ENCODE measurements around the gene TSC2.

The TSC2 gene

DNA sequence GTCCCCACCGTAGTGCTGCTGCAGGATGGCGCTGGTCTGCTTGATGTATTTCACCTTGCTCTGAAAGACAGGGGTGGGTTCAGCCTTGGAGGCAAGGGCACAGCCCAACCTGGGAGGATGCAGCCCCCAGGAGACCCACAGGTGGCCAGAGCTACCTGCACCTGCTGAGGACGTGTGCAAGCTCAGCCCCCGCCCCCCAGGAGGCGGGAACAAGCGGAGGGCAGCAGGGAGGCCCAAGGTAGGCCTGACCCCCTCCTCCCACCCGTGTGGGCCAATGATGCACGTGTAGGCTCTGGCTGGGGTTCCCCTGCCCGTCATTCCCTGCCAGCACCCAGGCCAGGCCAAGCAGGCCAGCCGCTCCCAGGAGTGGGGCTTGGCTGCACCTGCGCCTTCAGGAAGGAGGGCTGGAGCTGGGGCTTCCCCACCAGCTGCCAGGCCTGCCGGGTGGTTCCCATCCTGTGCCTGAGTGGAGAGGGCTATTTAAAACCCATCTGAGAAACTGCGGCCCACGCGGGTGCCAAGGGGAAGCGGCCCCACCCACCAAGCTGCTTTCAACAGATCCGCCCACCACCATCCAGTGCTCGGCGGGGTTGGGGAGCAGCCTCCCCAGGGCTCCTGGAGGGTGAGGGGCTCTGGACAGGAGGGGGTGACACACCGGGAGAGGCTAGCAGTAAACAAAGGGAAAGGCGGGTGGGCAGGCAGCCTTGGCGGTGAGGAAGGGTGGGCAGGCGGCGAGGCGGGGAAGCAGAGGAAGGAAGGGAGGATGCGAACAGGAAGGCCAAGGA lies 3.9 kb upstream of the TSC2 start:
- no peak for DNase-seq

GRCh38 chr16:2044541-2044940 lies 3.2 kb upstream of the TSC2 start:
- no peak for DNase-seq

GRCh38 chr16:2045965-2046892 lies 1.6 kb upstream of the TSC2 start:
- DNase-seq = no peak

DNA sequence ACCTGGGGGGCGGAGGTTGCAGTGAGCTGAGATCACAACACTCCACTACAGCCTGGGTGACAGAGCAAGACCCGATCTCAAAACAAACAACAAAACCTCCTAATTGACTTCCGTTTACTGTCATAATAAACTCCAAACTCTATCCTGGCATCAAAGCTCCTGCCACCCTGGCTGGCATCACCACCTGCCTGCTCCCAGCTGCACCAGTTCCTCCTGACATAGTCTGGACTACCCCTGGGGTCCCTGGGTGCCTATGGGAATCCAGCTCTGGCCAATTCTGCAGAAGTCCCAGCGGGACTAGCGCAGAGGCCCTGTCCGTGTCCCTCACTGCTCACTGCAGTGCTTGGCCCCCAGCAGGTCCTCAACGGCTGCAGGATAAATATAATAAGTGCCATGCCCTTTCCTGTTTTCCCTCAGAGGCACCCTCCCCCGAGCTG lies 874 bp upstream of the TSC2 start:
- DNase-seq = no peak

DNA sequence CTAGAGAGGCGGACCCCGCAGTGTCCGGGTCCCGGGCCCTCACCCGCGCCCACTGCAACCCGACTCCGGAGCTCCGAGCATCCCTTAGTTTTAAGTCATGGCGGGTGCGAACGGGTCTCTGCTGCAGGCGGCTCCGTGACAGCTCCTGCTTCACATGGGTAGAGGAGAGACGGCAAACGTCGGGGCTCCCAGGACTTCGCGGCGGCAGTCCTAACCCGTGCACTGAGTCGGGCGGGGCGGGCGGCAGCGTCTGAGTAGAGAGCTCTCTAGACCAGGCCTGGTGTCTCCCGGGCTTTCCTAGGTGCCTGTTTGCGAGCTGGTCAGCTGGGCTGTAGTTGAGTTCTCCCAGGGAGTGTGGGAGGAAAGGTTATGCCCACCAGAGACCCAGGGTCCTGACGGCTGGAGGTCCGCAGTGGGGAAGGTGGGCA lies 345 bp downstream of the TSC2 start:
- DNase-seq = peak; percentile 39

DNA sequence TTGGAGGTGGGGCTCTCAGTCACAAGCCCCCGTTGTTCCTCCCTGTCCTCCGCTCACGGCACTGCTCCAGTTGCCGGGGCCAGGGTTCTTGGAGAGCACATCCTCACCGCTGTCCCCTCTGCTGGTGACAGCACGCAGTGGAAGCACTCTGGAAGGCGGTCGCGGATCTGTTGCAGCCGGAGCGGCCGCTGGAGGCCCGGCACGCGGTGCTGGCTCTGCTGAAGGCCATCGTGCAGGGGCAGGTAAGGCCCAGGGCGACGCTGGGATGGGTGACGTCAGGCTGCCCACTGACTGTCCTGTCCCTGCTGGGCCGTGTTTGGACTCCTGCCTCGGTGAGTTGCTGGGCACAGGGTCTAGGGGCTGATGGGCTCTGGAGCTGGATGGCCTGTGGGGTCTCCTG lies 5.4 kb downstream of the TSC2 start:
- no peak for DNase-seq

DNA sequence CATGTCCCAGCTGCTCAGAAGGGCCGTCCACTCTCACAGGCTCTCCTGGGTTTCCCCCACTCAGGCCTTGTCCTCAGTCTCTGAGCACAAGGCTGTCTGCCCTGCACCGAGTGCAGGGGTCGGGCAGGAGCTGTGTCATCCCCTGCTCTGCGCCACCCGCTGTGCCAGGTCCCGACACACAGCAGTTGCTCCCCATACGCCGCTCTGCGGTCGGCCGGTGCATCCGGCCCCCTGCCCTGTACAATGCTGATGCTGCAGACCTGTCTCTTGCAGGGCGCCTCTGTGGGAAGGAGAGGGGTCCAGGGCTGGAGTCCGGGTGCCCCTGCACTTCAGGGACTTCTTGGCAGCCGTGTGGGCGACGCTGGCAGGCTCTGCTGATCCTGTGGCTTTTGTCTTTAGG lies 6.1 kb downstream of the TSC2 start:
- no peak for DNase-seq

DNA sequence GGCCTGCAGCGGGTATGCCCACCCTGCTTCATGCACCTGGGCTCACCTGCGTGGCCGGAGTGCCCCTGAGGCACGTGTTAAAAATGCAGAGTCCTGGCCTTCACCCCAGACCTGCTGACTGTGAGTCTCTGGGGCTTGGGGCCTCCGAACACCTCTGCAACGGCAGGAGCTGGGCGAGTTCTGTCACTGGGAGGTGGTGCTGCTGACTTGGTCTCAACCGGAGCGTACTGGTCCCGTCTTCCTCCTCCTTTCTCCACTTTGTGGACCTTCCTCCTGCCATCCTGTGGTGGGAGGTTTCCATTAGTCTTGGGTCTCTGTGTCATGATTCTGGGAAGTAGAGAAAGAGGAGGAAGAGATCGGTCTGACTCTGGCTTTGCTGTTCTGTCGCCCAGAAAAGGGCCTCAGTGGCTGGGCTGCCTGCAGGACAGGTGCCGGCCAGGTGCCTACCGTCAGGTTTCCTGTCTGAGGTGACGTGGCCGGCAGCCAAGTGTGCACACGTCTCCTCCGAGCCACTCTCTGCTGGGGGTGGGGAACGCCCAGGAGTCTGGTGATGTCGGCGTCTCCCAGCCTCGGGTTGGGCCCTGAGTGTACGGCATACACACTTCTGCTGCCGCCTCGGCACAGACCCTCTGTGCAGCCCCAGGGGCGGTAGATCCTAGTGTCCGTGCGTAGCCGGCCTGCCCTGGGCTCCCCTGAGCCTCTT lies 6.9 kb downstream of the TSC2 start:
- DNase-seq = no peak

DNA sequence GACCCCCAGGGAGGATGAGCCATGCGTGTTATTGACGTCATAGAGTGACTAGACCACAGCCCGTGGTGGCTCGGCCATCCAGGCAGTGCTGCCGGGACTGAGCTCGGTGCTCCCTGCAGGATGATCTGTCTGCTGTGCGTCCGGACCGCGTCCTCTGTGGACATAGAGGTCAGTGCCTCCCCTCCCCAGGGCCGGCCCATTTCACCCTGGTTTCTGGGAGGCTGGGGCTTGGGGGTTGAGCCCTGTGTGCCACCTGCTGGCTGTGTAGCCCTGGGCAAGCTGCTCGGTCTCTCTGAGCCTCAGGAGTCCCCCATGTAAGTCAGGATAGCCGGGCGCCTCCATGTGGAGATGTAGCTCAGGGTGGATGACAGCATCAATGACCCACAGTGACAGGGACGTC lies 8.3 kb downstream of the TSC2 start:
- no peak for DNase-seq

GRCh38 chr16:2056681-2057407 lies 9.1 kb downstream of the TSC2 start:
- DNase-seq = no peak

DNA sequence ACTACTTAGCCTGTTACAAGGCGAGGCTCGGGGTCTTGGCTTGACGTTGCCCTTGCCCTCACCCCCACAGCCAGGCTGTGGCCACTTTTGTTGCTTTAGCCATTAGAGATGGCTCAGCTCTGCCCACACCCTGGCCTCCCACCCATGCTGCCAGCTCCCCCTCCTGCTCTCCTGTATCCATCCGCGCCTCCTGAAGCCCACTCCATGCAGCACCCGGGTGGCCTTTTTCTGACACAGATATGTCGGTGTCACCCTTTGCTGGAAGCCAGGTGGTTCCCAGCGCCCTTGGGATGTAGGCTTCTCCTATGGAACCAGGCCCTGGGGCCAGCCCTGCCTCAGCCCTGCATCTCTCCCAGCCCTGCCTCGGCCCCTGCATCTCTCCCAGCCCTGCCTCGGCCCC lies 9.7 kb downstream of the TSC2 start:
- DNase-seq = no peak

GRCh38 chr16:2058420-2058819 lies 10.6 kb downstream of the TSC2 start:
- no peak for DNase-seq

DNA sequence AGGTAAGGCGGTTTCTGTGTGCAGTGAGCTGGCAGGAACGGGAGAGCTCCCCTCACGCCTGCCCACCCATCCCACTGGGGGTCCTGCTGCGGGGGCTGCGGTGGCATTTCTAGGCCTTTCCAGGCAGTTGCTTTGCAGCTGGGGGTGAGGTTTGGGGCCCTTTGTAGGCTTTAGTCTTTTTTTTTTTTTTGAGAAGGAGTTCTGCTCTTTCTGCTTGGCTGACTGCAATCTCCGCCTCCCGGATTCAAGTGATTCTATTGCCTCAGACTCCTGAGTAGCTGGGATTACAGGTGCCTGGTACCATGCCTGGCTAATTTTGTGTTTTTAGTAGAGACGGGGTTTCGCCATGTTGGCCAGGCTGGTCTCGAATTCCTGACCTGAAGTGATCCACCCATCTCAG lies 11.1 kb downstream of the TSC2 start:
- no peak for DNase-seq

DNA sequence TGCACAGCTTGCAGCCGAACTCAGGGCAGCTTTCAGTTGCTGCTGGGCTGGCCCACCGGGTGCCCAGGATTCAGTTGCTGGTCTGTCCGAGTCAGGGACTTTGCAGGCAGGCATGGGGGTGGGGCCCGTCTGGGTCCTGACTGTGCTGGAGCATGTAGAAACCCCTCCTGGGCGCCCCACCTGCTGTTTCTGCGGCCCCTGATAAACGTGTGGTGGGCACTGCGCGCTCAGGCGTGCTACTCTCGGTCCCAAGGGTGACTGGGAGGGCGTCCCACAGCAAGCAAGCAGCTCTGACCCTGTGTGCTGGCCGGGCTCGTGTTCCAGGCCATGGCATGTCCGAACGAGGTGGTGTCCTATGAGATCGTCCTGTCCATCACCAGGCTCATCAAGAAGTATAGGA lies 12.6 kb downstream of the TSC2 start:
- DNase-seq = no peak

DNA sequence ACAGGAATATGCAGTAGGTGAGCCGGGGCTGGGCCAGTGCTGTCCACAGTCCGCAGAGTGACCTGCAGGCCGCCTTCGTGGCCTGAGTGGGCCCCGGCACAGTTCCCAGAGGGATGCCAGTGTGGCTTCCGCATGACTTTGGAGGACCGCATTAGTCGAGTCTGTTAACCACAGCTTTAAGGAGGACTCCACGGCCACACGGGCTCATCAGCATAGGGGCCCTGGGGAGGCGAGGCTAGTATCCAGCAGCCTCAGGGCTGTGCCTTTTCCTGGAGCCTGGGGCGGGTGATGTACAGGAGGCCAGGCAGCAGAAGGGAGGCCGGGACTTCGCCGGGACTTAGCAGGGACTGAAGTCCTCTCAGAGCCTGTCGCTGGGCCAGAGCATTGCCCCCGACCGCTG lies 13.2 kb downstream of the TSC2 start:
- DNase-seq = no peak

DNA sequence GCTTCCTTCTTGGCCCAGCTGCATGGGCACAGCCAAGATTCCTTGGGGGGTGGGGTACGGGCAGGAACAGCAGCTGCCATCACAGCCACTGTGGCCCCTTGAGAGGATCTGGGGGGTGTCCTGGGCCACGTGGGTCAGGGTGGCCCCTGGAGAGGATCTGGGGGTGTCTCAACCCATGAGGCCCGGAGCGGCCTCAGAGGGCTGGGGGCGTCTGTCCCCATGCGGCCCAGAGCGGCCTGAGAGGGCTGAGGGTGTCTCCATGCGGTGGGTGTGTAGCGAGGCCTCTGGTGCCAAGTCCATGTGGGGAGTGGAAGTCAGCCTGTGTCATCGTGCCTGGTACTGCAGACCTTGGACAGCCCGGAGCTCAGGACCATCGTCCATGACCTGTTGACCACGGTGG lies 13.7 kb downstream of the TSC2 start:
- DNase-seq = no peak

DNA sequence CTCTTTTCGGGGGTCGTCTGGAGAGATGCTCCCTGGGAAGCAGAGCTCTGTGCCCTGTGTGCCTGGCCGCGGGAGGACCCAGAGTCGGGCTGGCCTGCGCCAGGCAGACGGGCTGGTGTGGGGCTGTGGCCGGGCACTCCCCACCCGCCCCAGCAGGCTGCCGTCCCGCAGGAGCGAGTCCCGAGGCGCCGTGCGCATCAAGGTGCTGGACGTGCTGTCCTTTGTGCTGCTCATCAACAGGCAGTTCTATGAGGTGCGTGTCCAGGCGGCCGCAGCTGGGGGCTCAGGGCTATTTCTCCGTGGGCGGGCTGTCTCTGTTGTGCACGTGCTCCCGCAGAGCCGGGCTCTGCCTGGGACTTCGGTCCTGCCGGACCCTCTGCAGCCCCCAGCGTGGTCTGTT lies 15.0 kb downstream of the TSC2 start:
- DNase-seq = no peak

DNA sequence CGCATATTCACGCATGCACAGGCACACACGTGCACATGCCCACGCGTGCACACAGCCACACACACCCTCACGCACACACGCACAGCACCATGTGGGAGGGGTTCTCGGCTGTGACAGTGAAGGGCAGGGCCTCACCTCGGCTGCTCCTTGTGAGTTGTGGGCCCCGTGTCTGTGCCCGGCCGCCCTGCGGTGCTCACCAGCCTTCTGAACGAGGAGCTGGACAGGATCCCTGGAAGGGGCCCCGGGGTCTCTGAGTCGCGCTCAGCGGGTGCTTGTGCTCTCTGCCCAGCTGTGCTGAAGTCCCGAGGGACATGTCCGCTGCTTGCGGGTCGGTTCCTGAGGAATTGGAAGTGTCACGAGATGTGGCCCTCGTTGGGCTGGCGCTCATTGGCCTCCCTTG lies 16.1 kb downstream of the TSC2 start:
- no peak for DNase-seq

GRCh38 chr16:2064368-2064945 lies 16.7 kb downstream of the TSC2 start:
- DNase-seq = no peak

GRCh38 chr16:2066139-2066538 lies 18.4 kb downstream of the TSC2 start:
- DNase-seq = no peak

DNA sequence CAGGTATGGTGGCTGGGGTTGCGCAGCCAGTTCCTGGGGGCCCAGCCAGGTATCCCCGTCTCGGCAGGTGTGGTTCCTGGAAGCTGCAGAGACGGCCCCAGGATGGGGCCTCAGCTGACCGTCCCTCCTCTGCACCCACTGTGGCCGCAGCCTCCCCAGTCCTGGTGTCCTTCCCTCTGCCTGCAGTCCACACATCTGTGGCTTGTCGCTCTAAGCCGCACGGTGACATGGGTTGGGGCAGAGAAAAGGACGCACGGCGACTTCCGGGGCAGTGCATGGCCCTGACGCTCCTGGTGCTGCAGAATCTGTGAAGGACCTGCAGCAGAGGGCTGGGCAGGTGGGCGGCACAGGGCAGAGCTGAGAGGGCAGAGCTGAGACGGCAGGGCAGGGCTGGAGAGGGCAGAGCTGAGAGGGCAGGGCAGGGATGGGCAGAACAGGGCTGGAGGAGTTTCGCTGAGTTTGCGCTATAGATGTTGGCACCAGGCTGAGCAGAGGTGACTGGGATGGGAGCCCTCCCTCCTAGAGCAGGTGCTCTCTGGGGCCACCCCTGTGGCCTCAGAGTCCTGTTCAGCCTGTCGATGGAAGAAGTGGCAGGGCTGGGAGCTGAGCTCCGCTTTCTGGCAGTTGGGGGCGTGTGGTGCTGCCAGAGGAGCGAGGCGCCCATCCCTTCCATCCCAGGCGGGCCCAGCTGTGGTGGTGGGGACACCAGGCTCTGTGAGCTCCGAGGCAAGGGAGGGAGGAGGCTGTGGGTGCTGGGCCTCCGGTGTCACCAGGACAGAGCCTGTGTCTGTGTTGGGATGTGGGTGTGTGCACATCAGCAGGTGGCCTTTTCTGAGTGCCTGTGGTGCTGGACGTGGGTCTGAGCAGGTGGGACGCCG lies 23.0 kb downstream of the TSC2 start:
- no peak for DNase-seq
